Measurements from ENCODE around the gene ERVH48-1.
A peak's percentile ranks its signal among the peaks of the same experiment; 100 is the strongest.
"Not testable (repeated sequence)": the region's sequence is repeated elsewhere in the genome, so short reads cannot be mapped to it uniquely, and the experiment has no call there.

The ERVH48-1 gene

DNA sequence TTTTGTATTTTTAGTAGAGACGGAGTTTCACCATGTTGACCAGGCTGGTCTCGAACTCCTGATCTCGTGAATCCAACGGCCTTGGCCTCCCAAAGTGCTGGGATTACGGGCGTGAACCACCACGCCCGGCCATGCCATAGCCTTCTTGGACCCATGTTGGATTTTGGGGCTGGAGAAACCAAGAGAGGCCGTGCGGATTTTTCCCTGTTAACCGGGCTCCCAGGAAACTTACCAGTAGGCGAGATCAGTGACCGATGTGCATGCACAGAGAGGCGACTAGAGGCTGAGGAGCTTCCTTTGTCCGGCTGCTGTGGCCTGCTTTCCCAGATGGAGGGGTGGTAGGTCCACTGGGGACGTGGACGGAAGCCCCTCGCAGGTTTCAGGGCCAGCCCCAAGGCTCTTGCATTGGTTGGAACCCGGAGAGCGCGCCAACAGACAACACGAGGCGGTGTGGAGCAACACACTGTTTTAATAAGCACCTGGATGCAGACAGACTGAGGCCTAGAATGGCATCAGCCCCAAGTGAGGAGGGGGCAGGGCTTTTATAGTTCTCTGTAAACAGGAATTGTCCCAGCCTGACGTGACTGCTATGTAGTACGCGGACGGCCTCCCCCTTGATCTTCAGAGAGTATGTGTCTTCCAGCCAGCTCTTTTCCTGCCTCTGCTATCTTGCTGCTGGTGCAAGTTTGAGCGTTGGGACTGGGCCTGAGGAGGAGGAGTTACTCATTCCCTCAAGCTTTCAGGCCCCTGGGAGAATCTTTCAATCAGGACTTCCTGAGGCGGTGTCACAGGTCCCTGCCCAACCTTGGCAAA lies at the start of gene ERVH48-1:
TSS of gene ERVH48-1 (minus strand) at position 517 of the 813 bp plus-strand sequence. CDS start 6,624 bp downstream, outside the sequence.
- no peak for DNase-seq (ENCODE audit: low read depth in 2 of 2, low spot score in 1 of 2)

DNA sequence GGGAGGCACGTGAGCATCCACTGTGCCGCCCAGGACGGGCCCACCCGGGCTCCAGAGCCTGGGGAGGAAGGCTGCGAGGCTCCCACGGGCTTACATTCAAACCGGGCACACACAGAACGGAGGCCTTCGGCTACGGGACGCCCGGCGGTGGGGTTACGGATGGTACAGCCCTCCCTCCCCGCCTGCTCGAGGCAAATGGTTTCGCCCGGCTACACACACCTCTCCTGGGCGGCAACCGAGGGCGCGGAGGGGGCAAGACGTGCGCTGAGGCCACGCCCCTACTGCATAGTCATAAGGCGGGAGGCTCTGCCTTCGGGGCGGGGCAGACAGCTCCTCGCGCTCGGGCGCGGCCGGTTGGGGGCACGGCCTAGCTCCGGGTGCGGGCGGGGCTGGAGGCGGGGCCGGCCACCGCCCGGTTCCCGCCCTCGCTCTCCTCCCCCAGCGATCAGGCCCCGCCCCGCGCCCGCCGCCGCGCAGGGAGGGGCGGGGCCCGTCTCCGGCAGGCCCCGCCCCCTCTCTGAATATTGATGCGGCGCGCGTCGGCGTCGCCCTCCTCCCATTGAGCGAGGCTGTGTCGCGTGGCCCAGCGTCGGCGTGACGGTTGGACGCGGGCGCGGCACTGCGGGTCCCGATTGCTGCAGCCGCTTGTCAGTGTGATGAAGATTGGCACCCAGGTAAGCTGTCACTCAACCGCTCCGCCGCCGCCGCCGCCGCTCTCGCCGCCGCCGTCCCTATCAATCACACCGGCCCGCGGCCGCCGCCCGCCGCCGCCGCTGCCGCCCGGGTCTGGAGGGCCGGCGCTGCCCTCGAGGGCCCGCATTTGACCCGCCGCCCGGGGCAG lies 48.8 kb upstream of the ERVH48-1 start, which contains the start of gene PKNOX1:
TSS of gene PKNOX1 (plus strand) at position 572 of the 841 bp plus-strand sequence. CDS start 29,820 bp downstream, outside the sequence.
- peak; percentile 96 to 98 for DNase-seq (ENCODE audit: low read depth in 2 of 2, low spot score in 1 of 2)

- DNase-seq (ENCODE audit: low read depth in 2 of 2, low spot score in 1 of 2): no peak
Measured at GRCh38 chr21:42973309-42973990, 48.0 kb upstream of the ERVH48-1 start.

- no peak for DNase-seq (ENCODE audit: low read depth in 2 of 2, low spot score in 1 of 2)
Measured at GRCh38 chr21:42971897-42972275, 46.5 kb upstream of the ERVH48-1 start.

DNA sequence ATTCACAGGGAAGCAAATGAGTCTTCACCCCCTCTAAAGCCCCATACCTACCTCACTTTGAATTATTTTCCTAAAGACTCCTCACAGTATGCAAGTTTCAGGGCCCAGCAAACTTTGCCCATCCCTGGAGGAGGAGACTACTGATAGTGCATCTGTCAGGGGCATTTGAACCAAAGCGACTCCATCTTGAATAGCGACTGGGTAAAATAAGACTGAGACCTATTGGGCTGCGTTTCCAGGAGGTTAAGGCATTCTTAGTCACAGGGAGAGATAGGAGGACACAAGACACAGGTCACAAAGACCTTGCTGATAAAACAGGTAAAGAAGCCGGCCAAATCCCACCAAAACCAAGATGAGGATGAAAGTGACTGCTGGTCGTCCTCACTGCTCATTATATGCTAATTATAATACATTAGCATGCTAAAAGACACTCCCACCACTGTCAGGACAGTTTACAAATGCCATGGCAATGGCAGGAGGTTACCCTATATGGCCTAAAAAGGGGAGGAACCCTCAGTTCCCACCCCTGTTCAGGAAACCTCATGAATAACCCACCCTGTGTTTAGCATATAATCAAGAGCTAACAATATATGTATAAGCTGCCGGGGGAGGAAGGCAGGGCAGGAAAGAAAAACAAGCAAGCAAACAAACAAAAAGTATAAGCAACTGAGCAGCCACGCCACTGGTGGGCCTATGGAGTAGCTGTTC lies 45.7 kb upstream of the ERVH48-1 start:
- DNase-seq (ENCODE audit: low read depth in 2 of 2, low spot score in 1 of 2): no peak

DNA sequence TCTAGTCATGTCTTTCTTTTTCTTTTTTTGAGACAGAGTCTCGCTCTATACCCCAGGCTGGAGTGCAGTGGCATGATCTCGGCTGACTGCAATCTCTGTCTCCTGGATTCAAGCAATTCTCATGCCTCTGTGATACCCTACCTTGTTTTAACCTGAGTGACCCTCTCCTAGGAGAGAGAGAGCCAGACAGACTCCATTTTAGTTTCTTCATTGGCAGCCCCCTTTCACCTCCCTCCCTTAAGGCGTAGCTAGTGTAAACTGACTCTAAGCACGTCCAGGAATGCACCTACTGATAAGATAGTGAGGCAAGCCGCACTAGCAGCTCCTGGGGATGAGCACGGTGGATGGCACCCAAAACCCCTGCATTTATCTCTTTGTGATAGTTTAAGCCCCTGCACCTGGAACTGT lies 43.8 kb upstream of the ERVH48-1 start:
- no peak for DNase-seq (ENCODE audit: low read depth in 2 of 2, low spot score in 1 of 2)

GRCh38 chr21:42967616-42968015 lies 42.2 kb upstream of the ERVH48-1 start:
- DNase-seq (ENCODE audit: low read depth in 2 of 2, low spot score in 1 of 2): not testable (repeated sequence)

DNA sequence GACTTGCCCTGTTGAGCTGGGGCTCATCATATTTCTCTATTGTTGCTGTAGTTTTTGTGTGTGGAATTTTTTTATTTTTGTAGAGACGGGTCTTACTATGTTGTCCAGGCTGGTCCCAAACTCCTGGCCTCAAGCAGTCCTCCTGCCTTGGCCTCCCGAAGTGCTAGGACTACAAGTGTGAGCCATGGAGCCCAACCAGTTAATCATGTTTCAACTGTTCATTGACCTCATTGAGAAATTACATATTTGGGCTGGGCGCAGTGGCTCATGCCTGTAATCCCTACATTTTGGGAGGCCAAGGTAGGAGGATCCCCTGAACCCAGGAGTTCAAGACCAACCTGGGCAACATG lies 39.8 kb upstream of the ERVH48-1 start:
- no peak for DNase-seq (ENCODE audit: low read depth in 2 of 2, low spot score in 1 of 2)

DNA sequence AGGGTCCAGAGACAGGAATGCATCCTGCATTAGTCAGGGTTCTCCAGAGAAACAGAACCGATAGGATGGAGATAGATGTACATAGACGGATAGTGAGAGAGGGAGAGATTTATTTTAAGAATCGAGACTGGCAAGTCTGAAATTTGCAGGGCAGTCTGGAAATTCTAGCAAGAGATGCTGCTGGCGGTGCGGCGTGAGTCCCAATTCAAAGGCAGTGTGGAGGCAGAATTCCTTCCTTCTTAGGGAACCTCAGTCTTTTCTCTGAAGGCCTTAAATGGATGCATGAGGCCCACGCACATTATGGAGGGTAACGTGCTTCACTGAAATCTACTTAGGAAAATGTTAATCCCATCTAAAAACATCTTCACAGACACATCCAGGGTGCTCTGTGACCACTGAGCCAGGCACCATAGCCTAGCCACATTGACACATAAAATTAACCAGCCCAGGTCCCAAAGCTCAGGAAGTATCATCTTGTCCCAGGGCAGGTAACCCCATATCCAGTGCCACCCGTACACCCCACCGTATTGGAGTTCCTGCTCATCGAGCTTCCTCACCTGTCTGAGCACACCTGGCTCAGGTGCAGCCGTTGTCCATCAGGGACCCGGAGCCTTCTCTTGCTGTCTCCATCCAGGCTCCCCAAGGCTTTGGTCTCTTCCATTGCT lies 39.2 kb upstream of the ERVH48-1 start:
- DNase-seq (ENCODE audit: low read depth in 2 of 2, low spot score in 1 of 2): no peak

DNA sequence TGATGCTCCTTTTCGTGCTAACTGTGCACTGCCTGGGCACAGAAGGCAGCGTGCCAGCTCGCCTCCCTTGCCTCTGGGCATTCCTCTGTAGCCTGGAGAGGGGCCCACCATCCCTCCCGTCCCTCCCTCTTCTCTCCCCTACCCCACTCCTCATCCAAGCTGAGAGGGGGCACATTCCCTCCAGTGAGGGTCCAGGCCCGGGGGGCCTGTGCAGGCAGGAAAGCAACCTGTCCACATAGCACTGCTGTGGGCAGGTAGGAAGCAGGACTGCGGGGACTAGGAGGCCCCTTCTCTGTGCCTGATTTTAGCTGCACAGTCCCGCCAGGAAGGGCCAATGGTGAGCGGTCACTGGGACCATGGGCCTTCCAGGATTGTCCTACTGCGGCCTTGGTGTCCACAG lies 38.7 kb upstream of the ERVH48-1 start:
- no peak for DNase-seq (ENCODE audit: low read depth in 2 of 2, low spot score in 1 of 2)

GRCh38 chr21:42962380-42963007 lies 37.1 kb upstream of the ERVH48-1 start:
- DNase-seq (ENCODE audit: low read depth in 2 of 2, low spot score in 1 of 2): no peak

- no peak for DNase-seq (ENCODE audit: low read depth in 2 of 2, low spot score in 1 of 2)
Measured at GRCh38 chr21:42959728-42960127, 34.3 kb upstream of the ERVH48-1 start.

DNA sequence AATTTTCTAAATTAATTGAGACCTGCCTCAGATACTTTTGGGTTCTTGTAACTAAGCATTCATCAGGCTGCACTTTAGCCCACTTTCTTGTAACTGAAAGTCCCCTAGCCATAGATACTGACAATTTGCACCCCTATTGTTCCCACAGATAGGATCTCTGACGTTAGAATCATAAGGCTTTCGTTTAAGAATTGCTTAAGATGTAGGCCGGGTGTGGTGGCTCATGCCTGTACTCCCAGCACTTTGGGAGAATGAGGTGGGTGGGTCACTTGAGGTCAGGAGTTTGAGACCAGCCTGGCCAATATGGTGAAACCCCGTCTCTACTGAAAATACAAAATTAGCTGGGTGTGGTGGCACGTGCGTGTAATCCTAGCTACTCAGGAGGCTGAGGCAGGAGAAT lies 32.7 kb upstream of the ERVH48-1 start:
- not testable (repeated sequence) for DNase-seq (ENCODE audit: low read depth in 2 of 2, low spot score in 1 of 2)

GRCh38 chr21:42956824-42957630 lies 31.6 kb upstream of the ERVH48-1 start:
- DNase-seq (ENCODE audit: low read depth in 2 of 2, low spot score in 1 of 2): no peak

DNA sequence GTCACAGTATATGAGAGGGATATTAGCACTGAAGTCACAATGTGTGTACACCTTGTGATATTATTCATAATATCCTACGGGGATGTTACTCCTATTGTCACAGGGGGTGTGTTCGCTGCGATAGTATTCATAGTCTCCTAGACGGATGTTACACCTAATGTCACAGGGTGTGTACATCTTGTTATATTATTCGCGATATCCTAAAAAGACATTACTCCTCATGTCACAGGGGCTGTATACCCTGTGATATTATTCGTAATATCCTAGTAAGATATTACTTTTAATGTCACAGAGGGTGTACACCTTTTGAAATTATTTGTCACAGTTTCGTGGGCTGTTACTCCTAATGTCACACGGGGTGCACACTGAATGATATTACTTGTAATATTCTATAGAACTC lies 25.8 kb upstream of the ERVH48-1 start:
- not testable (repeated sequence) for DNase-seq (ENCODE audit: low read depth in 2 of 2, low spot score in 1 of 2)

GRCh38 chr21:42949094-42949755 lies 23.8 kb upstream of the ERVH48-1 start:
- not testable (repeated sequence) for DNase-seq (ENCODE audit: low read depth in 2 of 2, low spot score in 1 of 2)

DNA sequence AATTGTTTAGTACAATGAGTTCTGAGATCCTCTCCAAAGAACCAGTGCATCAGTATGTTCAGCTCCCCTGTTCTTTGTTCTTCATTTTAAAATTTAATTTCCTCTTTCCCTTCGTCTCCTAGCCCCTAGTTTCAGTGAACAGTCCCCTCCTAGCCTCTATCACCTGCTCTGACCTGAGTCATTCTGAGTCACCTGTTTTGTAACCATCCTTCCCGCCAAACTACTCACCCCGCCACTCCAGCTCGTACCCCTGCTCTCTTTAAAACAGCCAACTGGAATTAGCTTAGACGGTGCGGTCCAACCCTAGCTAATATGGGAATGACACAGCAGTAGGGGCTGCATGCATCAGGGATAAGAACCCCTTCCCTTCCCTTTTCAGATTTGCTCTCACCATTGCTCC lies 16.8 kb upstream of the ERVH48-1 start:
- no peak for DNase-seq (ENCODE audit: low read depth in 2 of 2, low spot score in 1 of 2)

- DNase-seq (ENCODE audit: low read depth in 2 of 2, low spot score in 1 of 2): no peak
Measured at GRCh38 chr21:42941696-42942085, 16.3 kb upstream of the ERVH48-1 start.

Data from stimulated activated CD8-positive, alpha-beta memory T cell treated with anti-CD3 and anti-CD28 coated beads, Interleukin-4, amount 100 ng/mL, for 1 hour (primary cell).